GM21526 (cell line): ENCODE results near the gene AHSG.

Experiments
- ATAC-seq: cut with Tn5 transposase; IDR thresholded peaks from one replicate; pipeline ENCODE4 v1.9.1; 2021; ENCODE audit warnings: moderate library complexity; ENCODE audit not compliant: unreplicated experiment, low FRiP score

The AHSG gene

GRCh38 chr3:186592682-186593081 lies 20.2 kb upstream of the AHSG start:
- no peak for ATAC-seq

GRCh38 chr3:186593862-186594261 lies 19.0 kb upstream of the AHSG start:
- ATAC-seq, result no peak

- no peak for ATAC-seq
These were observed 18.2 kb upstream of the AHSG start for GRCh38 chr3:186594591-186595113.

- ATAC-seq, result no peak
These were observed 16.1 kb upstream of the AHSG start for GRCh38 chr3:186596568-186597287.

GRCh38 chr3:186598108-186598784 lies 14.6 kb upstream of the AHSG start:
- ATAC-seq, result no peak

- ATAC-seq, result no peak
These were observed 14.1 kb upstream of the AHSG start for GRCh38 chr3:186598794-186599141.

- no peak for ATAC-seq
These were observed 13.6 kb upstream of the AHSG start for GRCh38 chr3:186599142-186599784.

- no peak for ATAC-seq
These were observed 13.1 kb upstream of the AHSG start for GRCh38 chr3:186599785-186600166.

GRCh38 chr3:186600896-186601295 lies 12.0 kb upstream of the AHSG start:
- ATAC-seq, result no peak

- no peak for ATAC-seq
These were observed 9.7 kb upstream of the AHSG start for GRCh38 chr3:186603159-186603558.

- no peak for ATAC-seq
These were observed 7.8 kb upstream of the AHSG start for GRCh38 chr3:186605078-186605477.

- no peak for ATAC-seq
These were observed 7.0 kb upstream of the AHSG start for GRCh38 chr3:186605561-186606545.

- no peak for ATAC-seq
These were observed 4.1 kb upstream of the AHSG start for GRCh38 chr3:186608624-186609215.

GRCh38 chr3:186609247-186609868 lies 3.5 kb upstream of the AHSG start:
- ATAC-seq, result no peak

GRCh38 chr3:186612065-186612464 lies 795 bp upstream of the AHSG start:
- no peak for ATAC-seq

GRCh38 chr3:186613637-186614265 lies 891 bp downstream of the AHSG start:
- no peak for ATAC-seq

GRCh38 chr3:186614266-186614596 lies 1.4 kb downstream of the AHSG start:
- ATAC-seq, result no peak

GRCh38 chr3:186614597-186615483 lies 2.0 kb downstream of the AHSG start:
- peak; percentile 65 for ATAC-seq

GRCh38 chr3:186616299-186616617 lies 3.4 kb downstream of the AHSG start:
- no peak for ATAC-seq
